Endometrial microvascular endothelial cells (primary cell): ENCODE measurements around the gene GTF3A. TPM values are rescaled to one million over a fixed set of nuclear protein-coding genes. Genes with fewer than 3 reads are reported as not detected.

Source experiments
- in situ Hi-C: cut with HindIII; loops from 2 replicates; pipeline ENCODE4 v1.10.0; 2017; ENCODE audit warnings: low sequenced_read_pairs, low pct_unique_long_range_greater_than_20kb; ENCODE audit errors: inconsistent ontology term
- total RNA-seq: library from RNA; depleted of rRNA; stranded (reverse); fragments of >200 nt; gene quantifications from one replicate; pipeline ENCODE4 v1.2.3, GENCODE V29; 2015; ENCODE audit errors: inconsistent ontology term

The GTF3A gene
- total RNA-seq, 1 donor from 2014 or later = 132 TPM

DNA sequence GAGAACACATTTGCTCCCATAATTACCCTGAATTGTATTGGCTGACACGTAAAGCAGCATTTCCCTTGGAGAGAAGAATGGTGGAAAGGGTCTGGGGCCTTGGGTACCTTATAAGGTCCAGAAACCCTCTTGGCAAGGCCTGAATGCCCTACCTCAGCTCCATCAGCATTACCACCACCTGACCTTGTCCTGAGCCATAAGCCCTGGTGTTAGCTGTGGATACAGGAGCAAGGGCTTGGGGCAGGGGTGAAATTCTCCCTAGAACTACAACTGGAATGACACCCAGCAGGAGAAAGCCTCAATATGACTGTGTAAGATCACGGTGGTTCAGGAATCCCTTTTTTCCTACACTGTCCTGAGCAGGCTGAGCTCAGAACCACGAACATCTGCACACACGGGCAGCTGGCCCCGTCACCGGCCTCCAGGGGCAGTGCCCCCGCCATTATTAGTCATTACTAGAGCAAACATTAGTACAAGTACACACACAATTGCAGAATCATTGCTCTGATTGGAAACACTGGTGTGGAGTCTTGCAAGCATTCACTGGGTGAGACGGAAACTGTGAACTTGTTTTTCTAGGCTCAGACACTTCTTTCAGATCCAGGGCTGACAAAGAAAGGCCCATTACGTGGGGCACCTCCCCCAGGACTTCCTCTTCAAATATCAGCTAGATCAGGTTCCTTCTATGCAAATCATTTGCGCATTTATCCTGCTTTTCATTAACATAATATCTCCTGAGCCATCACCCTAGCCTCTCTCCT is 52.7 kb downstream of the GTF3A start:
- in situ Hi-C loops = no loop called here

DNA sequence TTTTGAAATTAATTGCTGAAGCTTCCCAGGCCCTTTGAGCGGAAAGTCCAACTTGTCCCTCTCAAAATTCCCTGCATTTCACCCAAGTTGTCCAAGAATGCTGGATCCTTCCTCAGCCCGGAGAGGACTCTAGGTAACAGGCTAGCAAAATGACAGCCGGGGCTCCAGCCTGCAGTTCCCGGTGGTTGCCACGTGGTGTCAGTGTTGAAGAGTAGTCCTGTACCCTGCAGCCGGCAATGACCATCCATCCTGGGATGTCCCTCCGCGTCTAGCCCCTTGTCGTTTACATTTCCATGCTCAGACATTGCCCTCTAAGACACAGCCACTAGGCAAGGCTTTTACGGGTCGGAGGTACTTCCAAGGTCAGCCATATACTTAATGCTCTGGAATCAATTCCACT is 57.3 kb downstream of the GTF3A start:
- in situ Hi-C loops = no loop called here

DNA sequence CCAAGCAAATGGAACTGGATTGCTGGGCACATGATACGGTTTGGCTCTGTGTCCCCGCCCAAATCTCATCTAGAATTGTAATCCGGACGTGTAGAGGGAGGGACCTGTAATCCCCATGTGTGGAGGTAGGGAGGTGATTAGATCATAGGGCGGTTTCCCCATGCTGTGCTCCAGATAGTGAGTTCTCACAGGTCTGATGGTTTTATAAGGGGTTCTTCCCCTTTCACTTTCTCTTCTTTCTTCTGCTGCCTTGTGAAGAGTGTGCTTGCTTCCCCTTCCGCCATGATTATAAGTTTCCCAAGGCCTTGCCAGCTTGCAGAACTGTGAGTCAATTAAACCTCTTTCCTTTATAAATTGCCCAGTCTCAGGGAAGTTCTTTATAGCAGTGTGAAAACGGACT is 58.6 kb downstream of the GTF3A start:
- in situ Hi-C loops = no loop called here

DNA sequence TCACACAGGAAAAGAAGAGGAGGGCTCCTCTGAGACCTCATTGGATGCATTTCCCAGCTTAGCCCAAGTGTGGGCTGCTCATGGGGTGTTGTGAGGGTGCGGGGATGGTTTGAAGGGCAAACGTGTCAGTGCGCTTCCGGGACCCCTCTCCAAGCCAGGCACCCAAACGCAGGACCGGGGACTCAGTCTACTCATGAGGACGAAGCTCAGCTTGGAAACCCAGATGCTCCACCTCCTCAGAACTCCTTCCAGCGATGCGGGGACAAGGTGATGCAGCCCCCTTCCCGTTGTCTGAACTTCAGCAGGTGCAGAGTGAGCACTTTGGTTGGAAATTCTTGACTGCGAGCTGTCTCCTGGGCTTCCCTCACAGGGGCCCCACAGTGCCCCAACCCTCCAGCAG is 59.0 kb downstream of the GTF3A start:
- in situ Hi-C loops = no loop called here

Other genes starting within 250 kb of the GTF3A start
- gene RPL21, start 173.1 kb upstream of the GTF3A start, total RNA-seq = 824 TPM
- gene RASL11A, start 153.8 kb upstream of the GTF3A start, total RNA-seq = 14.9 TPM
- gene MTIF3, start 25.9 kb downstream of the GTF3A start, total RNA-seq = 49.0 TPM
- 9.3 TPM for gene LNX2, start 195.9 kb downstream of the GTF3A start, total RNA-seq
- gene POLR1D, start 197.3 kb downstream of the GTF3A start, total RNA-seq = 82.2 TPM